SU-DHL-6 (cell line): ENCODE measurements around the gene PHACTR2.

Source experiments
- EZH2phosphoT487 ChIP-seq: fragments of 200-600 bp; sonication (generic), shearing (Covaris generic); conservative IDR thresholded peaks from 2 replicates; pipeline ENCODE4 v1.6.1; 2018; ENCODE audit warnings: mild to moderate bottlenecking, antibody characterized with exemption, low read length, moderate library complexity, mixed read lengths
- TF ChIP-seq, protein P1 (sequence below): fragments of 200-600 bp; sonication (generic); IDR thresholded peaks from one replicate; pipeline ENCODE4 v1.5.1; 2017; ENCODE audit warnings: antibody characterized with exemption, mild to moderate bottlenecking, low read length, moderate library complexity; ENCODE audit not compliant: insufficient read depth, poor library complexity, severe bottlenecking

- TF ChIP-seq, protein P1, sequence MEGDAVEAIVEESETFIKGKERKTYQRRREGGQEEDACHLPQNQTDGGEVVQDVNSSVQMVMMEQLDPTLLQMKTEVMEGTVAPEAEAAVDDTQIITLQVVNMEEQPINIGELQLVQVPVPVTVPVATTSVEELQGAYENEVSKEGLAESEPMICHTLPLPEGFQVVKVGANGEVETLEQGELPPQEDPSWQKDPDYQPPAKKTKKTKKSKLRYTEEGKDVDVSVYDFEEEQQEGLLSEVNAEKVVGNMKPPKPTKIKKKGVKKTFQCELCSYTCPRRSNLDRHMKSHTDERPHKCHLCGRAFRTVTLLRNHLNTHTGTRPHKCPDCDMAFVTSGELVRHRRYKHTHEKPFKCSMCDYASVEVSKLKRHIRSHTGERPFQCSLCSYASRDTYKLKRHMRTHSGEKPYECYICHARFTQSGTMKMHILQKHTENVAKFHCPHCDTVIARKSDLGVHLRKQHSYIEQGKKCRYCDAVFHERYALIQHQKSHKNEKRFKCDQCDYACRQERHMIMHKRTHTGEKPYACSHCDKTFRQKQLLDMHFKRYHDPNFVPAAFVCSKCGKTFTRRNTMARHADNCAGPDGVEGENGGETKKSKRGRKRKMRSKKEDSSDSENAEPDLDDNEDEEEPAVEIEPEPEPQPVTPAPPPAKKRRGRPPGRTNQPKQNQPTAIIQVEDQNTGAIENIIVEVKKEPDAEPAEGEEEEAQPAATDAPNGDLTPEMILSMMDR, result no peak
- TF ChIP-seq EZH2phosphoT487, result no peak
Observed at GRCh38 chr6:143691155-143691554, 13.4 kb downstream of the PHACTR2 start.
